CD14-positive monocyte (primary cell): ENCODE measurements around the gene CDH5. TPM values are rescaled to one million over a fixed set of nuclear protein-coding genes. Genes with fewer than 3 reads are reported as not detected.

ENCODE experiments used
- DNase-seq, 3 donors: peaks; one replicate each; pipeline ENCODE4 v3.0.0-alpha.2; 2011 to 2022
- H2AFZ ChIP-seq: 2 replicates; pipeline ENCODE4 v1.6.0; 2012; ENCODE audit warnings: mild to moderate bottlenecking, low read depth, low read length, inconsistent platforms; ENCODE audit not compliant: insufficient read depth, poor library complexity, severe bottlenecking
- H3K27ac ChIP-seq, 2 donors: 1 replicate in 1 of 2; 2 replicates in 1 of 2; pipeline ENCODE4 v1.5.1; 2012 to 2013; ENCODE audit warnings: low read length in 2 of 2, control low read depth in 1 of 2, inconsistent platforms in 1 of 2, low read depth in 1 of 2, mild to moderate bottlenecking in 1 of 2
- H3K27me3 ChIP-seq, 2 donors: one replicate each; pipeline versions ENCODE4 v1.6.0 to v1.6.1; 2011 to 2013; ENCODE audit warnings: low read length in 2 of 2; ENCODE audit not compliant: control insufficient read depth in 2 of 2, insufficient read depth in 2 of 2
- H3K36me3 ChIP-seq, 2 donors: replicated peaks in 1 of 2; 1 replicate in 1 of 2; 2 replicates in 1 of 2; pipeline versions ENCODE4 v1.5.1 to v1.6.1; 2012 to 2013; ENCODE audit warnings: low read length in 2 of 2, control low read depth in 1 of 2, inconsistent platforms in 1 of 2, mild to moderate bottlenecking in 1 of 2; ENCODE audit not compliant: insufficient read depth in 2 of 2, control insufficient read depth in 1 of 2
- H3K4me1 ChIP-seq, 2 donors: 1 replicate in 1 of 2; 2 replicates in 1 of 2; pipeline versions ENCODE4 v1.5.1 to v1.6.1; 2012 to 2013; ENCODE audit warnings: low read length in 2 of 2, control low read depth in 1 of 2, inconsistent platforms in 1 of 2, mild to moderate bottlenecking in 1 of 2, moderate library complexity in 1 of 2; ENCODE audit not compliant: insufficient read depth in 2 of 2, control insufficient read depth in 1 of 2
- H3K4me2 ChIP-seq: replicated peaks from 2 replicates; pipeline ENCODE3; 2012; ENCODE audit warnings: low read length, moderate library complexity, mild to moderate bottlenecking; ENCODE audit not compliant: poor library complexity, severe bottlenecking; ENCODE audit errors: extremely low read depth
- H3K4me3 ChIP-seq, 3 experiments: fragments of 200-600 bp in 1 of 3; sonication (generic) in 1 of 3; replicated peaks in 1 of 3; 1 replicate in 2 of 3; 2 replicates in 1 of 3; pipeline ENCODE4 v1.5.1; 2011 to 2013; ENCODE audit warnings: low read length in 3 of 3, mild to moderate bottlenecking in 3 of 3, control low read depth in 2 of 3, low read depth in 2 of 3, inconsistent platforms in 1 of 3, moderate library complexity in 1 of 3
- H3K79me2 ChIP-seq: 2 replicates; pipeline ENCODE4 v1.6.0; 2012; ENCODE audit warnings: mild to moderate bottlenecking, control low read depth, inconsistent platforms, low read length, moderate library complexity; ENCODE audit not compliant: insufficient read depth
- H3K9ac ChIP-seq: 2 replicates; pipeline ENCODE4 v1.6.0; 2017; ENCODE audit warnings: low read length, mild to moderate bottlenecking; ENCODE audit not compliant: insufficient read depth, poor library complexity, severe bottlenecking
- H3K9me3 ChIP-seq, 2 donors: replicated peaks in 1 of 2; 1 replicate in 1 of 2; 2 replicates in 1 of 2; pipeline versions ENCODE4 v1.5.1 to v1.6.1; 2012 to 2013; ENCODE audit warnings: low read length in 2 of 2, control low read depth in 1 of 2; ENCODE audit not compliant: control insufficient read depth in 1 of 2, insufficient read depth in 1 of 2
- H4K20me1 ChIP-seq: 2 replicates; pipeline ENCODE4 v1.6.0; 2012; ENCODE audit warnings: mild to moderate bottlenecking, low read length, control low read depth, moderate library complexity; ENCODE audit not compliant: insufficient read depth
- H3K27ac Mint-ChIP-seq, 7 donors: one replicate each; pipeline ENCODE4 v1.8.0; 2020; ENCODE audit warnings: mild to moderate bottlenecking in 7 of 7, mixed read lengths in 7 of 7, moderate library complexity in 6 of 7, inconsistent platforms in 2 of 7
- H3K27me3 Mint-ChIP-seq, 3 donors: one replicate each; pipeline ENCODE4 v1.8.0; 2021 to 2022; ENCODE audit warnings: low read depth in 3 of 3, mild to moderate bottlenecking in 3 of 3, mixed read lengths in 3 of 3, moderate library complexity in 3 of 3, inconsistent platforms in 1 of 3
- H3K36me3 Mint-ChIP-seq, 2 donors: one replicate each; pipeline ENCODE4 v1.8.0; 2020; ENCODE audit warnings: mixed read lengths in 2 of 2, inconsistent platforms in 1 of 2, mild to moderate bottlenecking in 1 of 2
- H3K4me1 Mint-ChIP-seq: one replicate; pipeline ENCODE4 v1.8.0; 2020; ENCODE audit warnings: mild to moderate bottlenecking, mixed read lengths
- H3K4me3 Mint-ChIP-seq, 2 donors: one replicate each; pipeline ENCODE4 v1.8.0; 2020; ENCODE audit warnings: mild to moderate bottlenecking in 2 of 2, mixed read lengths in 2 of 2, moderate library complexity in 1 of 2
- H3K9me3 Mint-ChIP-seq, 7 donors: one replicate each; pipeline ENCODE4 v1.8.0; 2020 to 2022; ENCODE audit warnings: mixed read lengths in 7 of 7, mild to moderate bottlenecking in 6 of 7, moderate library complexity in 6 of 7, inconsistent platforms in 2 of 7
- CTCF ChIP-seq: fragments of 200-600 bp; IDR thresholded peaks from one replicate; pipeline ENCODE4 v1.8.0; 2022; ENCODE audit warnings: antibody characterized with exemption, mild to moderate bottlenecking
- WGBS: methylation state at CpG from one replicate; pipeline ENCODE4 v1.1.5; 2013; ENCODE audit warnings: missing lambda C conversion rate; ENCODE audit not compliant: insufficient coverage; 5-methylcytosine and 5-hydroxymethylcytosine counted together
- intact Hi-C, 2 donors: fragments of 100-400 bp; cut with micrococcal nuclease; formaldehyde crosslinking; loops; one replicate each; pipeline versions ENCODE4 v1.15.0 to v1.15.1; 2023
- polyA plus RNA-seq, 3 donors: library from polyadenylated mRNA; depleted of rRNA in 1 of 3; unstranded in 2 of 3; stranded (reverse) in 1 of 3; fragments of 300-500 nt in 2 of 3; fragments of >200 nt in 1 of 3; fragmentation: Illumina TruSeq in 2 of 3; gene quantifications; 1 replicate in 2 of 3; 2 replicates in 1 of 3; pipeline ENCODE4 v1.2.3, GENCODE V29; 2012 to 2021

CDH5 gene
- polyA plus RNA-seq, 3 donors = 0.12 to 0.22 TPM; not detected in 1

GRCh38 chr16:66412182-66412581 lies 45.7 kb downstream of the CDH5 start:
- no peaks in the 10 kb centered on the region for H4K20me1 ChIP-seq
- no peak overlapping the region for H3K4me2 ChIP-seq
- H3K9ac ChIP-seq = no peak overlapping the region
- no peaks in the 10 kb centered on the region for H3K79me2 ChIP-seq
- no peak for DNase-seq
- H3K4me3 Mint-ChIP-seq = no peak overlapping the region
- TF ChIP-seq CTCF = no peak
- peaks cover 22% of the 10 kb centered on the region for H3K4me1 Mint-ChIP-seq
- no peaks in the 10 kb centered on the region for H3K36me3 ChIP-seq
- peaks cover 0 to 4% of the 10 kb centered on the region in 2 donors for H3K36me3 Mint-ChIP-seq
- no peak overlapping the region for H3K27ac ChIP-seq
- no peak overlapping the region for H3K4me3 ChIP-seq
- H3K9me3 Mint-ChIP-seq = peaks cover 6 to 16% (median 10%) of the 10 kb centered on the region in 7 donors
- intact Hi-C loops = no loop called here
- H3K27me3 ChIP-seq = no peaks in the 10 kb centered on the region
- peaks cover 11% of the 10 kb centered on the region in 2 donors for H3K4me1 ChIP-seq
- H3K9me3 ChIP-seq = peaks cover 0 to 6% of the 10 kb centered on the region in 2 donors
- no peak overlapping the region for H2AFZ ChIP-seq
- H3K27ac Mint-ChIP-seq = no peak overlapping the region
- peaks cover 5 to 6% (median 5%) of the 10 kb centered on the region in 3 donors for H3K27me3 Mint-ChIP-seq

GRCh38 chr16:66414891-66415290 lies 48.4 kb downstream of the CDH5 start:
- Histone ChIP-seq H3K9me3 (peaks cover 0 to 6% of the 10 kb centered on the region in 2 donors), H4K20me1 (no peaks in the 10 kb centered on the region), H3K9ac (no peak overlapping the region), H3K4me1 (peaks cover 0 to 5% of the 10 kb centered on the region in 2 donors), H3K4me3 (no peak overlapping the region), H2AFZ (no peak overlapping the region), H3K27me3 (peaks cover 0 to 3% of the 10 kb centered on the region in 2 donors), H3K4me2 (no peak overlapping the region), H3K36me3 (no peaks in the 10 kb centered on the region), H3K27ac (no peak overlapping the region), H3K79me2 (no peaks in the 10 kb centered on the region)
- no CpG with 5 or more reads among the region's 1 CpG for WGBS
- no peak for TF ChIP-seq CTCF
- no peak for DNase-seq
- peaks cover 21% of the 10 kb centered on the region for H3K4me1 Mint-ChIP-seq
- intact Hi-C loops = no loop called here
- peaks cover 6 to 10% (median 10%) of the 10 kb centered on the region in 3 donors for H3K27me3 Mint-ChIP-seq
- H3K4me3 Mint-ChIP-seq = no peak overlapping the region
- no peak overlapping the region for H3K27ac Mint-ChIP-seq
- H3K9me3 Mint-ChIP-seq = peaks cover 6 to 18% (median 10%) of the 10 kb centered on the region in 7 donors
- H3K36me3 Mint-ChIP-seq = peaks cover 0 to 4% of the 10 kb centered on the region in 2 donors
